Pancreas (tissue), 10 donors: ENCODE measurements around the gene PPFIBP1. TPM values are rescaled to one million over a fixed set of nuclear protein-coding genes. Genes with fewer than 3 reads are reported as not detected.
"Not testable (repeated sequence)": the region's sequence is repeated elsewhere in the genome, so short reads cannot be mapped to it uniquely, and the experiment has no call there.

Experiments
- ATAC-seq, 4 donors: fragments of 200-7000 bp; cut with Tn5 transposase; one replicate each; pipeline versions ENCODE4 v1.8.0 to v1.9.1; 2020; ENCODE audit warnings: mild to moderate bottlenecking in 4 of 4, moderate library complexity in 4 of 4
- DNase-seq, 6 donors: peaks; one replicate each; pipeline ENCODE4 v3.0.0-alpha.2; 2020
- FAIRE-seq: peaks from 2 replicates; lab custom pipeline; 2012; peaks lifted over from hg19 to GRCh38; lab: Jason Lieb, UNC
- H3K27ac ChIP-seq, 4 donors: fragments of 200-600 bp; sonication (generic); 1 replicate in 3 of 4; 2 replicates in 1 of 4; pipeline versions ENCODE4 v1.5.0 to v1.8.0; 2020
- H3K27me3 ChIP-seq, 4 donors: fragments of 200-600 bp; one replicate each; pipeline ENCODE4 v1.8.0; 2021
- H3K36me3 ChIP-seq, 3 donors: fragments of 200-600 bp; sonication (generic) in 1 of 3; one replicate each; pipeline versions ENCODE4 v1.5.0 to v1.8.0; 2020 to 2021
- H3K4me1 ChIP-seq, 3 donors: fragments of 200-600 bp; one replicate each; pipeline ENCODE4 v1.8.0; 2021
- H3K4me3 ChIP-seq, 4 donors: fragments of 200-600 bp; sonication (generic) in 2 of 4; one replicate each; pipeline versions ENCODE4 v1.5.0 to v1.8.0; 2020 to 2021
- H3K9me3 ChIP-seq, 4 donors: fragments of 200-600 bp; one replicate each; pipeline ENCODE4 v1.8.0; 2021
- CTCF ChIP-seq, 4 donors: fragments of 200-600 bp; sonication (generic) in 3 of 4; IDR thresholded peaks; one replicate each; pipeline versions ENCODE4 v1.5.0 to v1.8.0; 2021; ENCODE audit warnings: antibody characterized with exemption in 4 of 4
- WGBS, 2 donors: extraction: QIAGEN DNeasy Blood & Tissue Kit; methylation state at CpG; one replicate each; pipeline ENCODE4 v1.1.7; 2013; 5-methylcytosine and 5-hydroxymethylcytosine counted together
- intact Hi-C, 3 donors: fragments of 100-400 bp; cut with DNase I; formaldehyde crosslinking; loops; one replicate each; pipeline versions ENCODE4 v1.11.1 to v1.14.2; 2022
- polyA plus RNA-seq, 2 donors: library from polyadenylated mRNA; stranded (reverse); fragments of 200-250 nt; gene quantifications; one replicate each; pipeline ENCODE4 v1.2.3, GENCODE V29; 2013
- total RNA-seq, 6 donors: library from RNA; stranded (reverse); fragmentation: NEBNext Ultra II Directional in 4 of 6; extraction: Animal tissue kit (Norgen Biotek cat#: 25700) in 4 of 6; gene quantifications; one replicate each; pipeline versions ENCODE4 v1.2.1 to v1.2.4, GENCODE V29; 2021 to 2023
- donor health status: healthy with polysubstance abuse.
- donor health status: DM: no; HTN: no; CAD: no; lungs with moderate emphysema.
- donor health status: DM: no; HTN: no; CAD: no.
- donor health status: control.
- donor health status: control.
- donor health status: Bipolar disorder and iron deficiency.
- donor health status: DM: yes; HTN: yes; CAD: no.
- donor health status: DM: no; HTN: no; CAD: no.
- donor health status: DM: no; HTN: no; CAD: no.
- donor health status: DM: yes; HTN: yes; CAD: no.

The PPFIBP1 gene
- total and polyA plus RNA-seq, 8 donors, result 12.1 to 50.3 (median 32.9) TPM

- no peak for FAIRE-seq
- H3K27me3 ChIP-seq, result no peaks in the 10 kb centered on the region
- ATAC-seq, result no peak
- H3K36me3 ChIP-seq, result no peaks in the 10 kb centered on the region
- peaks cover 0 to 3% (median 0%) of the 10 kb centered on the region in 3 donors for H3K4me1 ChIP-seq
- WGBS, 2 donors, result 63% methylated on average over 3 of the region's 3 CpGs
- TF ChIP-seq CTCF (IDR thresholded peaks at IDR 0.05), result no peak
- intact Hi-C loops, result no loop called here
- H3K27ac ChIP-seq, result no peak overlapping the region
- DNase-seq, result no peak
- no peak overlapping the region for H3K4me3 ChIP-seq
- H3K9me3 ChIP-seq, result no peaks in the 10 kb centered on the region
Observed at GRCh38 chr12:27583057-27583797, 59.2 kb downstream of the PPFIBP1 start.

GRCh38 chr12:27583981-27584380 lies 60.0 kb downstream of the PPFIBP1 start:
- no peak overlapping the region for H3K27ac ChIP-seq
- no peak for TF ChIP-seq CTCF (IDR thresholded peaks at IDR 0.05)
- WGBS, 2 donors, result 89 to 95% methylated on average over 6 of the region's 6 CpGs
- no peaks in the 10 kb centered on the region for H3K27me3 ChIP-seq
- intact Hi-C loops, result no loop called here
- H3K4me1 ChIP-seq, result peaks cover 0 to 3% (median 0%) of the 10 kb centered on the region in 3 donors
- H3K36me3 ChIP-seq, result no peaks in the 10 kb centered on the region
- DNase-seq, result no peak
- no peak overlapping the region for H3K4me3 ChIP-seq
- no peak for FAIRE-seq
- H3K9me3 ChIP-seq, result no peaks in the 10 kb centered on the region
- ATAC-seq, result no peak

GRCh38 chr12:27585739-27586265 lies 61.8 kb downstream of the PPFIBP1 start:
- FAIRE-seq, result no peak
- peaks cover 0 to 3% (median 0%) of the 10 kb centered on the region in 3 donors for H3K4me1 ChIP-seq
- no peak overlapping the region for H3K4me3 ChIP-seq
- H3K27me3 ChIP-seq, result no peaks in the 10 kb centered on the region
- H3K36me3 ChIP-seq, result no peaks in the 10 kb centered on the region
- ATAC-seq, result no peak
- no peak for DNase-seq
- no peak overlapping the region for H3K27ac ChIP-seq
- 84 to 88% methylated on average over 3 of the region's 3 CpGs for WGBS, 2 donors
- intact Hi-C loops, result no loop called here
- no peaks in the 10 kb centered on the region for H3K9me3 ChIP-seq
- TF ChIP-seq CTCF (IDR thresholded peaks at IDR 0.05), result no peak

GRCh38 chr12:27588075-27588730 lies 64.2 kb downstream of the PPFIBP1 start:
- ATAC-seq, H3K4me1 ChIP-seq, H3K9me3 ChIP-seq, H3K4me3 ChIP-seq, intact Hi-C loops, DNase-seq, H3K27ac ChIP-seq, H3K27me3 ChIP-seq, FAIRE-seq, H3K36me3 ChIP-seq: not testable (repeated sequence)
- WGBS, 2 donors, result 64 to 72% methylated on average over 2 of the region's 2 CpGs

- H3K27ac ChIP-seq, result no peak overlapping the region
Observed at GRCh38 chr12:27588776-27589175, 64.8 kb downstream of the PPFIBP1 start.

More at GRCh38 chr12:27588776-27589175, 64.8 kb downstream of the PPFIBP1 start:
- intact Hi-C loops, result no loop called here
- no peaks in the 10 kb centered on the region for H3K4me1 ChIP-seq
- 51 to 60% methylated on average over 4 of the region's 4 CpGs for WGBS, 2 donors
- no peaks in the 10 kb centered on the region for H3K9me3 ChIP-seq
- FAIRE-seq (no peak), DNase-seq (no peak), ATAC-seq (no peak)
- TF ChIP-seq CTCF (IDR thresholded peaks at IDR 0.05), result no peak
- H3K27me3 ChIP-seq, result no peaks in the 10 kb centered on the region
- H3K4me3 ChIP-seq, result no peak overlapping the region
- H3K36me3 ChIP-seq, result no peaks in the 10 kb centered on the region
